ENCODE results near the gene USP17L30. TPM values are rescaled to one million over a fixed set of nuclear protein-coding genes. Genes with fewer than 3 reads are reported as not detected.
"Not testable (repeated sequence)": the region's sequence is repeated elsewhere in the genome, so short reads cannot be mapped to it uniquely, and the experiment has no call there.

USP17L30 gene
- not detected in 2 replicates for polyA plus RNA-seq (2013)

GRCh38 chr4:9362829-9363228, at the start of gene USP17L30:
USP17L30 (plus strand) TSS chr4:9363129; CDS start chr4:9363129, 0 bp downstream.
- WGBS (ENCODE audit: extremely low coverage, insufficient coverage, insufficient read length): no CpG with 5 or more reads among the region's 15 CpGs

GRCh38 chr4:9324191-9324590, 38.7 kb upstream of the USP17L30 start:
- not testable (repeated sequence) for H3K4me3 ChIP-seq (ENCODE audit: low read depth, low read length); H2BK5ac ChIP-seq (ENCODE audit: low read depth, low read length, poor library complexity); H3K4me2 ChIP-seq (ENCODE audit: low read length); H3K27ac ChIP-seq (ENCODE audit: low read depth, low read length); H3K4ac ChIP-seq (ENCODE audit: low read depth, low read length); H4K12ac ChIP-seq (ENCODE audit: low read depth, low read length); H2AFZ ChIP-seq (ENCODE audit: insufficient read depth, low read length, poor library complexity); H3K18ac ChIP-seq (ENCODE audit: low read length); H4K8ac ChIP-seq (ENCODE audit: low read depth, low read length); H3K4me1 ChIP-seq (ENCODE audit: control insufficient read depth in 1 of 2, insufficient read depth in 2 of 2, low read length in 2 of 2); H2BK120ac ChIP-seq (ENCODE audit: insufficient read depth, low read length, poor library complexity); H3K23ac ChIP-seq (ENCODE audit: low read length); H3K79me1 ChIP-seq (ENCODE audit: low read length); H3K79me2 ChIP-seq (ENCODE audit: control insufficient read depth, insufficient read depth, low read length, poor library complexity); H3K9me3 ChIP-seq (ENCODE audit: insufficient read depth, low read depth, low read length); H2BK12ac ChIP-seq (ENCODE audit: low read length); DNase-seq; H3K14ac ChIP-seq (ENCODE audit: low read length); H3K36me3 ChIP-seq (ENCODE audit: control insufficient read depth in 1 of 2, insufficient read depth in 2 of 2, low read length in 2 of 2); H3K9ac ChIP-seq (ENCODE audit: low read length); H3K27me3 ChIP-seq (ENCODE audit: insufficient read depth, low read length); H2AK5ac ChIP-seq (ENCODE audit: low read length); H4K91ac ChIP-seq (ENCODE audit: low read depth, low read length)
- no CpG with 5 or more reads among the region's 13 CpGs for WGBS (ENCODE audit: extremely low coverage, insufficient coverage, insufficient read length)

More at GRCh38 chr4:9362829-9363228, at the start of gene USP17L30:
- H3K79me1 ChIP-seq (ENCODE audit: low read length); H3K9me3 ChIP-seq (ENCODE audit: insufficient read depth, low read depth, low read length); H2BK120ac ChIP-seq (ENCODE audit: insufficient read depth, low read length, poor library complexity); H3K79me2 ChIP-seq (ENCODE audit: control insufficient read depth, insufficient read depth, low read length, poor library complexity); H2AK5ac ChIP-seq (ENCODE audit: low read length); H3K4me2 ChIP-seq (ENCODE audit: low read length); H2BK5ac ChIP-seq (ENCODE audit: low read depth, low read length, poor library complexity); H4K91ac ChIP-seq (ENCODE audit: low read depth, low read length); H3K14ac ChIP-seq (ENCODE audit: low read length); DNase-seq; H4K8ac ChIP-seq (ENCODE audit: low read depth, low read length); H2AFZ ChIP-seq (ENCODE audit: insufficient read depth, low read length, poor library complexity); H3K4ac ChIP-seq (ENCODE audit: low read depth, low read length); H3K27ac ChIP-seq (ENCODE audit: low read depth, low read length); H2BK12ac ChIP-seq (ENCODE audit: low read length); H3K36me3 ChIP-seq (ENCODE audit: control insufficient read depth in 1 of 2, insufficient read depth in 2 of 2, low read length in 2 of 2); H3K9ac ChIP-seq (ENCODE audit: low read length); H3K23ac ChIP-seq (ENCODE audit: low read length); H3K4me1 ChIP-seq (ENCODE audit: control insufficient read depth in 1 of 2, insufficient read depth in 2 of 2, low read length in 2 of 2); H3K18ac ChIP-seq (ENCODE audit: low read length); H3K27me3 ChIP-seq (ENCODE audit: insufficient read depth, low read length); H4K12ac ChIP-seq (ENCODE audit: low read depth, low read length); H3K4me3 ChIP-seq (ENCODE audit: low read depth, low read length): not testable (repeated sequence)

- H3K27ac ChIP-seq (ENCODE audit: low read depth, low read length); H3K9ac ChIP-seq (ENCODE audit: low read length); H2BK5ac ChIP-seq (ENCODE audit: low read depth, low read length, poor library complexity); H3K9me3 ChIP-seq (ENCODE audit: insufficient read depth, low read depth, low read length); H3K18ac ChIP-seq (ENCODE audit: low read length); H4K91ac ChIP-seq (ENCODE audit: low read depth, low read length); H3K4ac ChIP-seq (ENCODE audit: low read depth, low read length); DNase-seq; H3K27me3 ChIP-seq (ENCODE audit: insufficient read depth, low read length); H2AK5ac ChIP-seq (ENCODE audit: low read length); H3K79me2 ChIP-seq (ENCODE audit: control insufficient read depth, insufficient read depth, low read length, poor library complexity); H4K12ac ChIP-seq (ENCODE audit: low read depth, low read length); H3K4me1 ChIP-seq (ENCODE audit: control insufficient read depth in 1 of 2, insufficient read depth in 2 of 2, low read length in 2 of 2); H3K79me1 ChIP-seq (ENCODE audit: low read length); H2BK12ac ChIP-seq (ENCODE audit: low read length); H4K8ac ChIP-seq (ENCODE audit: low read depth, low read length); H3K4me3 ChIP-seq (ENCODE audit: low read depth, low read length); H2BK120ac ChIP-seq (ENCODE audit: insufficient read depth, low read length, poor library complexity); H3K14ac ChIP-seq (ENCODE audit: low read length); H3K23ac ChIP-seq (ENCODE audit: low read length); H3K36me3 ChIP-seq (ENCODE audit: control insufficient read depth in 1 of 2, insufficient read depth in 2 of 2, low read length in 2 of 2); H2AFZ ChIP-seq (ENCODE audit: insufficient read depth, low read length, poor library complexity); H3K4me2 ChIP-seq (ENCODE audit: low read length): not testable (repeated sequence)
- no CpG with 5 or more reads among the region's 15 CpGs for WGBS (ENCODE audit: extremely low coverage, insufficient coverage, insufficient read length)
Observed at GRCh38 chr4:9324865-9325264, 38.1 kb upstream of the USP17L30 start, which contains the start of gene USP17L24. USP17L24 (plus strand) TSS chr4:9325165; CDS start chr4:9325165, 0 bp downstream.

GRCh38 chr4:9329611-9330010, 33.3 kb upstream of the USP17L30 start, which contains the start of gene USP17L25:
USP17L25 (plus strand) TSS chr4:9329911; CDS start chr4:9329911, 0 bp downstream.
- not testable (repeated sequence) for H3K27ac ChIP-seq (ENCODE audit: low read depth, low read length); H3K4me2 ChIP-seq (ENCODE audit: low read length); H2BK120ac ChIP-seq (ENCODE audit: insufficient read depth, low read length, poor library complexity); H2AK5ac ChIP-seq (ENCODE audit: low read length); H3K4me1 ChIP-seq (ENCODE audit: control insufficient read depth in 1 of 2, insufficient read depth in 2 of 2, low read length in 2 of 2); H4K8ac ChIP-seq (ENCODE audit: low read depth, low read length); H4K12ac ChIP-seq (ENCODE audit: low read depth, low read length); H2AFZ ChIP-seq (ENCODE audit: insufficient read depth, low read length, poor library complexity); H3K79me2 ChIP-seq (ENCODE audit: control insufficient read depth, insufficient read depth, low read length, poor library complexity); H3K14ac ChIP-seq (ENCODE audit: low read length); H2BK5ac ChIP-seq (ENCODE audit: low read depth, low read length, poor library complexity); H2BK12ac ChIP-seq (ENCODE audit: low read length); H3K27me3 ChIP-seq (ENCODE audit: insufficient read depth, low read length); H3K36me3 ChIP-seq (ENCODE audit: control insufficient read depth in 1 of 2, insufficient read depth in 2 of 2, low read length in 2 of 2); H3K79me1 ChIP-seq (ENCODE audit: low read length); H3K4me3 ChIP-seq (ENCODE audit: low read depth, low read length); DNase-seq; H3K9ac ChIP-seq (ENCODE audit: low read length); H4K91ac ChIP-seq (ENCODE audit: low read depth, low read length); H3K23ac ChIP-seq (ENCODE audit: low read length); H3K9me3 ChIP-seq (ENCODE audit: insufficient read depth, low read depth, low read length); H3K18ac ChIP-seq (ENCODE audit: low read length); H3K4ac ChIP-seq (ENCODE audit: low read depth, low read length)
- no CpG with 5 or more reads among the region's 15 CpGs for WGBS (ENCODE audit: extremely low coverage, insufficient coverage, insufficient read length)

Measured in trophoblast cell (in vitro differentiated cells and primary cell).